Chondrocyte (in vitro differentiated cells): ENCODE measurements around the gene TFPI. TPM values are rescaled to one million over a fixed set of nuclear protein-coding genes. Genes with fewer than 3 reads are reported as not detected.
"Not testable (repeated sequence)": the region's sequence is repeated elsewhere in the genome, so short reads cannot be mapped to it uniquely, and the experiment has no call there.

Experiments used
- DNase-seq: peaks from one replicate; pipeline ENCODE4 v3.0.0; 2021; ENCODE audit warnings: mixed read lengths, low spot score
- H3K27ac Mint-ChIP-seq: one replicate; pipeline ENCODE4 v1.8.0; 2021; ENCODE audit warnings: mild to moderate bottlenecking, moderate library complexity, mixed read lengths; ENCODE audit not compliant: unreplicated experiment
- H3K27me3 Mint-ChIP-seq: 2 replicates; pipeline ENCODE4 v1.8.0; 2021; ENCODE audit warnings: low read depth, mixed read lengths
- H3K36me3 Mint-ChIP-seq: 2 replicates; pipeline ENCODE4 v1.8.0; 2021; ENCODE audit warnings: low read depth, mixed read lengths
- H3K4me1 Mint-ChIP-seq: 2 replicates; pipeline ENCODE4 v1.8.0; 2021; ENCODE audit warnings: low read depth, mild to moderate bottlenecking, mixed read lengths
- H3K4me3 Mint-ChIP-seq: one replicate; pipeline ENCODE4 v1.8.0; 2021; ENCODE audit warnings: mild to moderate bottlenecking, moderate library complexity, mixed read lengths; ENCODE audit not compliant: unreplicated experiment
- H3K9me3 Mint-ChIP-seq: 2 replicates; pipeline ENCODE4 v1.8.0; 2021; ENCODE audit warnings: low read depth, mixed read lengths
- CTCF ChIP-seq: fragments of 200-600 bp; sonication (generic); IDR thresholded peaks from 2 replicates; pipeline ENCODE4 v1.5.0; 2021; ENCODE audit warnings: antibody characterized with exemption, mild to moderate bottlenecking, moderate library complexity
- total RNA-seq: library from RNA; stranded (reverse); gene quantifications from 3 replicates; pipeline ENCODE4 v1.2.1, GENCODE V29; 2021

TFPI gene
- total RNA-seq, 1 donor from 2014 or later = 161 TPM

- Mint-ChIP-seq H3K27ac (peak overlapping the region; percentile 4), H3K4me3 (no peak overlapping the region), H3K9me3 (peaks cover 3% of the 10 kb centered on the region), H3K4me1 (peaks cover 16% of the 10 kb centered on the region), H3K36me3 (no peaks in the 10 kb centered on the region), H3K27me3 (no peaks in the 10 kb centered on the region)
- no peak for TF ChIP-seq CTCF
- no peak for DNase-seq
Measured at GRCh38 chr2:187567126-187567525, 12.9 kb upstream of the TFPI start.

DNA sequence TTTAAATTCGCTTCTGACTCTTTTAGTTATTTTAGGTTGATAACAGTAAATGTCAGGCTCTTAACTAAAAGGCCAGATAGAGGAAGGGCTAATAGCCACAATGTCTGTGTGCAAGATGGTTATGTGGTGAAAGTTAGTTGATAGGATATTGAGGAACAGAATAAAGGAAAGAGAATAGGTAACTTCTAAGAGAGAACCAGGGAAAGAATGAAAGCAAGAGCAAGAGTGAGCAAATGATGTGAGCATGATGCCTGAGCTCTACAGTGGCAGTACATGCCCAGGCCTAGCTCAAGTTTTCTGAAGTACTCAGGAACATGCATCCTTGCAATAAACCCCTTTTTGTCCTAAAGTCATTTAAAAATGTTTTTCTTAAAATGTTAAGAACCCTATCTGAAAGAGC, 12.5 kb upstream of the TFPI start:
- Mint-ChIP-seq H3K9me3 (no peaks in the 10 kb centered on the region), H3K36me3 (no peaks in the 10 kb centered on the region), H3K4me3 (no peak overlapping the region), H3K27ac (peak overlapping the region; percentile 4), H3K27me3 (no peaks in the 10 kb centered on the region), H3K4me1 (peaks cover 16% of the 10 kb centered on the region)
- no peak for TF ChIP-seq CTCF
- DNase-seq = no peak

- Mint-ChIP-seq H3K4me1 (peaks cover 16% of the 10 kb centered on the region), H3K27ac (no peak overlapping the region), H3K27me3 (no peaks in the 10 kb centered on the region), H3K4me3 (no peak overlapping the region), H3K9me3 (no peaks in the 10 kb centered on the region), H3K36me3 (no peaks in the 10 kb centered on the region)
- no peak for DNase-seq
- TF ChIP-seq CTCF = no peak
Measured at GRCh38 chr2:187566266-187566665, 12.0 kb upstream of the TFPI start.

DNA sequence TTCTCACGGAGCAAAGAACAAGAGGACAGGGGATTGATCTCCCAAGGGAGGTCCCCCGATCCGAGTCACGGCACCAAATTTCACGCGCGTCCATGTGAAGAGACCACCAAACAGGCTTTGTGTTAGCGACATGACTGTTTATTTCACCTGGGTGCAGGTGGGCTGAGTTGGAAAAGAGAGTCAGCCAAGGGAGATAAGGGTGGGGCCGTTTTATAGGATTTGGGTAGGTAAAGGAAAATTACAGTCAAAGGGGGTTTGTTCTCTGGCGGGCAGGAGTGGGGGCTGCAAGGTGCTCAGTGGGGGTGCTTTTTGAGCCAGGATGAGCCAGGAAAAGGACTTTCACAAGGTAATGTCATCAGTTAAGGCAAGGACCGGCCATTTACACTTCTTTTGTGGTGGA, 11.4 kb upstream of the TFPI start:
- Mint-ChIP-seq H3K4me1 (peaks cover 16% of the 10 kb centered on the region), H3K27ac (peak overlapping the region; percentile 17)
- H3K9me3 Mint-ChIP-seq, H3K27me3 Mint-ChIP-seq, H3K4me3 Mint-ChIP-seq, DNase-seq, H3K36me3 Mint-ChIP-seq: not testable (repeated sequence)

DNA sequence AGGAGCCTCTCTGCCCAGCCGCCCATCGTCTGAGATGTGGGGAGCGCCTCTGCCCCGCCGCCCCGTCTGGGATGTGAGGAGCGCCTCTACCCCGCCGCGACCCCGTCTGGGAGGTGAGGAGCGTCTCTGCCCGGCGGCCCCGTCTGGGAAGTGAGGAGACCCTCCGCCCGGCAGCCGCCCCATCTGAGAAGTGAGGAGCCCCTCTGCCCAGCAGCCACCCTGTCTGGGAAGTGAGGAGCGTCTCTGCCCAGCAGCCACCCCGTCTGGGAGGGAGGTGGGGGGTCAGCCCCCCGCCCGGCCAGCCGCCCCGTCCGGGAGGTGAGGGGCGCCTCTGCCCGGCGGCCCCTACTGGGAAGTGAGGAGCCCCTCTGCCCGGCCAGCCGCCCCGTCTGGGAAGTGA, 2.3 kb upstream of the TFPI start:
- DNase-seq, H3K27ac Mint-ChIP-seq, H3K4me3 Mint-ChIP-seq, H3K9me3 Mint-ChIP-seq, H3K36me3 Mint-ChIP-seq, H3K27me3 Mint-ChIP-seq: not testable (repeated sequence)
- H3K4me1 Mint-ChIP-seq = peaks cover 20% of the 10 kb centered on the region

DNA sequence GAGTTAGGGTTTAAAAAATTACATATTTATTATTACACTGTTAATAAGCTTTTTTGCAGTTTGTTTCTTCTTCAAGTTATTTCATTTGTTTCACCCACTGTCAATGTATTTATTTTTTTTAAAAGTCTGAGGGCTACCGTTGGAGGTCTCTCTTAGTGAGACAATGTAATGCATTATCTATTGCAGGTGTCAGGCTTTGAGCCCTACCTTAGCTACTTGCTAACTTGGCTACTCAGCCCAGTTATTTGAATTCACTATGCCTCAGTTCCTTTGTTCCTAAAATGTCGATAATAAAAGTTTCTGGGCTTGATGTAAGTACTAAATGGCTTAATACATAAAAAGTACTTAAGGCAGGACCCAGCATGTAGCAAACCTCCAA, 458 bp upstream of the TFPI start:
- no peaks in the 10 kb centered on the region for H3K27me3 Mint-ChIP-seq
- TF ChIP-seq CTCF = no peak
- H3K9me3 Mint-ChIP-seq = no peaks in the 10 kb centered on the region
- H3K27ac Mint-ChIP-seq = peak overlapping the region; percentile 97
- peaks cover 38% of the 10 kb centered on the region for H3K4me1 Mint-ChIP-seq
- no peak for DNase-seq
- peak overlapping the region; percentile 86 for H3K4me3 Mint-ChIP-seq
- peaks cover 4% of the 10 kb centered on the region for H3K36me3 Mint-ChIP-seq
